Activated T-cell treated with anti-CD3 and anti-CD28 coated beads, Interleukin-2, amount 50 U/mL, for 1 hour (primary cell): Measurements from ENCODE around the gene KIAA1958.
"Not testable (repeated sequence)": the region's sequence is repeated elsewhere in the genome, so short reads cannot be mapped to it uniquely, and the experiment has no call there.

Source experiments
- DNase-seq: peaks from one replicate; pipeline ENCODE4 v3.0.0-alpha.2; 2020

Gene KIAA1958

GRCh38 chr9:112669326-112669725 lies 182.7 kb downstream of the KIAA1958 start:
- no peak for DNase-seq

- no peak for DNase-seq
Observed at GRCh38 chr9:112670991-112671625, 184.5 kb downstream of the KIAA1958 start.

GRCh38 chr9:112673221-112673620 lies 186.6 kb downstream of the KIAA1958 start:
- DNase-seq = not testable (repeated sequence)

GRCh38 chr9:112677040-112677439 lies 190.4 kb downstream of the KIAA1958 start:
- DNase-seq = no peak

- no peak for DNase-seq
Observed at GRCh38 chr9:112680731-112681402, 194.2 kb downstream of the KIAA1958 start.

- no peak for DNase-seq
Observed at GRCh38 chr9:112689161-112689740, 202.6 kb downstream of the KIAA1958 start.

GRCh38 chr9:112694706-112695555 lies 208.3 kb downstream of the KIAA1958 start:
- DNase-seq = no peak

GRCh38 chr9:112696461-112696860 lies 209.8 kb downstream of the KIAA1958 start:
- DNase-seq = no peak

GRCh38 chr9:112699230-112699629 lies 212.6 kb downstream of the KIAA1958 start:
- DNase-seq = no peak

- no peak for DNase-seq
Observed at GRCh38 chr9:112700085-112700484, 213.5 kb downstream of the KIAA1958 start.

GRCh38 chr9:112703304-112703703 lies 216.7 kb downstream of the KIAA1958 start:
- no peak for DNase-seq

- DNase-seq = no peak
Observed at GRCh38 chr9:112705768-112706427, 219.3 kb downstream of the KIAA1958 start.

GRCh38 chr9:112711050-112711689 lies 224.5 kb downstream of the KIAA1958 start:
- DNase-seq = no peak

- DNase-seq = no peak
Observed at GRCh38 chr9:112712678-112713077, 226.1 kb downstream of the KIAA1958 start.

GRCh38 chr9:112717661-112718331 lies 231.2 kb downstream of the KIAA1958 start, which contains the start of gene INIP:
Gene INIP, minus strand, starts transcription at chr9:112718117. Its CDS starts 1,632 bp downstream, at chr9:112716485.
- DNase-seq = peak; percentile 97
